ENCODE measurements around the gene C1QTNF9B.

DNA sequence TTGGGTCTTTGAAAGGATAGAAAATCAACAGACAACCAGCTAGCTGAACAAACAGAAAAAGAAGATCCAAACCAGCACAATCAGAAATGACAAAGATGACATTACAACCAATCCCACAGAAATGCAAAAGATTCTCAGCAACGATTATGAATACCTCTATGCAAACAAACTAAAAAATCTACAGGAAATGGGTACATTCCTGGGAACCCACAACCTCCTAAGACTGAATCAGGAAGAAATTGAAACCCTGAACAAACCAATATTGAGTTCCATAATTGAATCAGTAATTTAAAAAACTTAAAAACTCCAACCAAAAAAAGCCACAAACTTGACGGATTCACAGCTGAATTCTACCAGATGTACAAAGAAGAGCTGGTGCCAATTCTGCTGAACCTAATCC lies 20.9 kb upstream of the C1QTNF9B start:
- TF ChIP-seq, protein P1, sequence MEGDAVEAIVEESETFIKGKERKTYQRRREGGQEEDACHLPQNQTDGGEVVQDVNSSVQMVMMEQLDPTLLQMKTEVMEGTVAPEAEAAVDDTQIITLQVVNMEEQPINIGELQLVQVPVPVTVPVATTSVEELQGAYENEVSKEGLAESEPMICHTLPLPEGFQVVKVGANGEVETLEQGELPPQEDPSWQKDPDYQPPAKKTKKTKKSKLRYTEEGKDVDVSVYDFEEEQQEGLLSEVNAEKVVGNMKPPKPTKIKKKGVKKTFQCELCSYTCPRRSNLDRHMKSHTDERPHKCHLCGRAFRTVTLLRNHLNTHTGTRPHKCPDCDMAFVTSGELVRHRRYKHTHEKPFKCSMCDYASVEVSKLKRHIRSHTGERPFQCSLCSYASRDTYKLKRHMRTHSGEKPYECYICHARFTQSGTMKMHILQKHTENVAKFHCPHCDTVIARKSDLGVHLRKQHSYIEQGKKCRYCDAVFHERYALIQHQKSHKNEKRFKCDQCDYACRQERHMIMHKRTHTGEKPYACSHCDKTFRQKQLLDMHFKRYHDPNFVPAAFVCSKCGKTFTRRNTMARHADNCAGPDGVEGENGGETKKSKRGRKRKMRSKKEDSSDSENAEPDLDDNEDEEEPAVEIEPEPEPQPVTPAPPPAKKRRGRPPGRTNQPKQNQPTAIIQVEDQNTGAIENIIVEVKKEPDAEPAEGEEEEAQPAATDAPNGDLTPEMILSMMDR (IDR thresholded peaks at IDR 0.05; ENCODE audit: borderline replicate concordance, extremely low read depth, low read length, poor library complexity, severe bottlenecking) = no peak
- TF ChIP-seq EZH2 (IDR thresholded peaks at IDR 0.05; ENCODE audit: borderline replicate concordance, low read depth, low read length, severe bottlenecking) = no peak

All from DND-41 (cell line).